PC-3 (cell line): ENCODE data around the gene NFIC. TPM values are rescaled to one million over a fixed set of nuclear protein-coding genes. Genes with fewer than 3 reads are reported as not detected.

Source experiments
- ATAC-seq: fragments of 200-7000 bp; cut with Tn5 transposase; 2 replicates; pipeline ENCODE4 v1.9.1; 2020; ENCODE audit warnings: mild to moderate bottlenecking, moderate library complexity
- BruUV-seq: library from RNA; stranded (reverse); fragments of 400-500 nt; replicated peaks from 2 replicates; lab custom pipeline; 2021; lab: Mats Ljungman, UMichigan
- CTCF ChIA-PET: fragments of 300-600 bp; sonication (Branson Sonifier 250); formaldehyde crosslinking; loops from one replicate; lab custom pipeline; 2022; ENCODE audit warnings: antibody characterized with exemption; lab: Charles Lee
- POLR2A ChIA-PET: fragments of 300-600 bp; sonication (Branson Sonifier 250); formaldehyde crosslinking; loops from one replicate; lab custom pipeline; 2022; ENCODE audit warnings: antibody characterized with exemption; ENCODE audit not compliant: unreplicated experiment; lab: Charles Lee
- DNase-seq: peaks from one replicate; pipeline ENCODE4 v3.0.0-alpha.2; 2015
- H2AFZ ChIP-seq: fragments of 300-600 bp; sonication (generic); 2 replicates; pipeline ENCODE4 v1.6.0; 2016; ENCODE audit warnings: antibody characterized with exemption, low read length
- H3F3A ChIP-seq: fragments of 300-600 bp; sonication (generic); one replicate; pipeline ENCODE4 v1.6.0; 2017; ENCODE audit warnings: antibody characterized with exemption, low read length, control low read depth, mild to moderate bottlenecking; ENCODE audit not compliant: unreplicated experiment
- H3K27ac ChIP-seq: fragments of 300-600 bp; sonication (generic); 2 replicates; pipeline ENCODE4 v1.5.1; 2016; ENCODE audit warnings: mild to moderate bottlenecking, low read length
- H3K27me3 ChIP-seq: fragments of 300-600 bp; sonication (generic); 2 replicates; pipeline ENCODE4 v1.6.1; 2016; ENCODE audit warnings: low read length, mixed read lengths
- H3K36me3 ChIP-seq: fragments of 300-600 bp; sonication (generic); 2 replicates; pipeline ENCODE4 v1.6.1; 2016; ENCODE audit warnings: low read depth, mixed run types, low read length, mixed read lengths
- H3K4me1 ChIP-seq: fragments of 300-600 bp; sonication (generic); 2 replicates; pipeline ENCODE4 v1.5.1; 2016; ENCODE audit warnings: low read length; ENCODE audit not compliant: insufficient read depth
- H3K4me2 ChIP-seq: fragments of 300-600 bp; sonication (generic); 2 replicates; pipeline ENCODE4 v1.6.0; 2016; ENCODE audit warnings: low read length
- H3K4me3 ChIP-seq: fragments of 300-600 bp; sonication (generic); 2 replicates; pipeline ENCODE4 v1.5.1; 2016; ENCODE audit warnings: mild to moderate bottlenecking, low read length, mixed read lengths
- H3K79me2 ChIP-seq: fragments of 300-600 bp; sonication (generic); 2 replicates; pipeline ENCODE4 v1.6.1; 2017; ENCODE audit warnings: low read length, mixed read lengths
- H3K9ac ChIP-seq: fragments of 300-600 bp; sonication (generic); 2 replicates; pipeline ENCODE4 v1.6.0; 2016; ENCODE audit warnings: mild to moderate bottlenecking, low read length
- H3K9me2 ChIP-seq: fragments of 300-600 bp; sonication (generic); replicated peaks from 2 replicates; pipeline ENCODE4 v1.6.1; 2016; ENCODE audit warnings: mixed run types, low read length, mixed read lengths
- H3K9me3 ChIP-seq: fragments of 300-600 bp; sonication (generic); 2 replicates; pipeline ENCODE4 v1.6.1; 2016; ENCODE audit warnings: low read length, mixed read lengths
- H4K20me1 ChIP-seq: fragments of 300-600 bp; sonication (generic); 2 replicates; pipeline ENCODE4 v1.6.1; 2016; ENCODE audit warnings: low read length, mixed read lengths
- CTCF ChIP-seq: fragments of 300-600 bp; sonication (generic); conservative IDR thresholded peaks from 2 replicates; pipeline ENCODE4 v1.5.1; 2017; ENCODE audit warnings: antibody characterized with exemption, low read depth, mild to moderate bottlenecking, low read length
- EZH2 ChIP-seq: fragments of 300-600 bp; sonication (generic); IDR thresholded peaks from one replicate; pipeline ENCODE4 v1.6.1; 2017; ENCODE audit warnings: antibody characterized with exemption, mild to moderate bottlenecking, low read length; ENCODE audit not compliant: unreplicated experiment
- EZH2phosphoT487 ChIP-seq: fragments of 300-600 bp; sonication (generic); IDR thresholded peaks from 2 replicates; pipeline ENCODE4 v1.6.1; 2018; ENCODE audit warnings: mild to moderate bottlenecking, antibody characterized with exemption, low read length, borderline replicate concordance
- intact Hi-C: fragments of 100-400 bp; cut with micrococcal nuclease; formaldehyde crosslinking; loops from 2 replicates; pipeline ENCODE4 v1.9.0; 2023
- total RNA-seq: library from RNA; depleted of rRNA; stranded (reverse); fragments of >200 nt; gene quantifications from 2 replicates; pipeline ENCODE4 v1.2.3, GENCODE V29; 2014

NFIC gene
- total RNA-seq, 1 experiment from 2014 or later: 31.7 TPM

- Histone ChIP-seq H2AFZ (no peak overlapping the region), H3K27ac (no peak overlapping the region), H3K9me3 (no peaks in the 10 kb centered on the region), H3K4me3 (no peak overlapping the region), H4K20me1 (peaks cover 15% of the 10 kb centered on the region; the same call in 1 of the 2 replicates), H3K36me3 (no peaks in the 10 kb centered on the region), H3K4me1 (no peaks in the 10 kb centered on the region), H3K9me2 (no peaks in the 10 kb centered on the region), H3F3A (no peaks in the 10 kb centered on the region), H3K4me2 (no peak overlapping the region), H3K27me3 (no peaks in the 10 kb centered on the region), H3K9ac (no peak overlapping the region), H3K79me2 (peaks cover 48% of the 10 kb centered on the region)
- intact Hi-C loops: no loop called here
- TF ChIP-seq CTCF (no peak), EZH2 (no peak), EZH2phosphoT487 (no peak)
- BruUV-seq: no TSS peak
- ChIA-PET CTCF (no interaction called here), POLR2A (no interaction called here)
- DNase-seq (no peak), ATAC-seq (no peak)
Observed at GRCh38 chr19:3401004-3401768, 34.8 kb downstream of the NFIC start.

GRCh38 chr19:3402631-3403443, 36.5 kb downstream of the NFIC start:
- H3K27ac ChIP-seq: no peak overlapping the region
- no peak overlapping the region for H3K4me3 ChIP-seq
- intact Hi-C loops: no loop called here
- H4K20me1 ChIP-seq: peaks cover 12% of the 10 kb centered on the region; the same call in 1 of the 2 replicates
- no peak overlapping the region for H3K4me2 ChIP-seq
- peaks cover 42% of the 10 kb centered on the region for H3K79me2 ChIP-seq
- TF ChIP-seq EZH2phosphoT487 (no peak), EZH2 (no peak), CTCF (no peak)
- H3F3A ChIP-seq: no peaks in the 10 kb centered on the region
- CTCF ChIA-PET: no interaction called here
- H3K9ac ChIP-seq: no peak overlapping the region
- no peaks in the 10 kb centered on the region for H3K9me3 ChIP-seq
- no peaks in the 10 kb centered on the region for H3K36me3 ChIP-seq
- DNase-seq (no peak), ATAC-seq (no peak)
- no peaks in the 10 kb centered on the region for H3K4me1 ChIP-seq
- H2AFZ ChIP-seq: no peak overlapping the region
- BruUV-seq: no TSS peak
- no peaks in the 10 kb centered on the region for H3K9me2 ChIP-seq
- POLR2A ChIA-PET: no interaction called here
- no peaks in the 10 kb centered on the region for H3K27me3 ChIP-seq
